Islet precursor cell (in vitro differentiated cells): Measurements from ENCODE around the gene SEC14L5.
A peak's percentile ranks its signal among the peaks of the same experiment; 100 is the strongest.

Experiments used
- DNase-seq: peaks from one replicate; pipeline ENCODE4 v3.0.0-alpha.2; 2018

The SEC14L5 gene

GRCh38 chr16:5016967-5017677, 59.0 kb downstream of the SEC14L5 start:
- no peak for DNase-seq

GRCh38 chr16:5017678-5017969, 59.5 kb downstream of the SEC14L5 start:
- no peak for DNase-seq

- no peak for DNase-seq
Observed at GRCh38 chr16:5018793-5019192, 60.7 kb downstream of the SEC14L5 start.

- no peak for DNase-seq
Observed at GRCh38 chr16:5019775-5020174, 61.6 kb downstream of the SEC14L5 start.

- no peak for DNase-seq
Observed at GRCh38 chr16:5020551-5020950, 62.4 kb downstream of the SEC14L5 start.

- DNase-seq: no peak
Observed at GRCh38 chr16:5022521-5022920, 64.4 kb downstream of the SEC14L5 start.

- DNase-seq: no peak
Observed at GRCh38 chr16:5024632-5025031, 66.5 kb downstream of the SEC14L5 start.

- DNase-seq: peak; percentile 72
Observed at GRCh38 chr16:5025171-5025632, 67.1 kb downstream of the SEC14L5 start.

- DNase-seq: no peak
Observed at GRCh38 chr16:5026664-5027063, 68.5 kb downstream of the SEC14L5 start.

GRCh38 chr16:5027086-5027485, 69.0 kb downstream of the SEC14L5 start:
- DNase-seq: no peak

GRCh38 chr16:5027575-5028235, 69.6 kb downstream of the SEC14L5 start:
- DNase-seq: no peak

- DNase-seq: no peak
Observed at GRCh38 chr16:5028950-5029475, 70.9 kb downstream of the SEC14L5 start.

- no peak for DNase-seq
Observed at GRCh38 chr16:5030251-5030870, 72.2 kb downstream of the SEC14L5 start.

- DNase-seq: no peak
Observed at GRCh38 chr16:5031601-5032000, 73.5 kb downstream of the SEC14L5 start.

GRCh38 chr16:5032748-5033167, 74.6 kb downstream of the SEC14L5 start:
- DNase-seq: no peak

GRCh38 chr16:5033256-5034166, 75.4 kb downstream of the SEC14L5 start, which contains the start of gene NAGPA:
Gene NAGPA (minus strand): TSS chr16:5033935. CDS start chr16:5033914, 21 bp downstream.
- peak; percentile 91 for DNase-seq

- no peak for DNase-seq
Observed at GRCh38 chr16:5034167-5034523, 76.0 kb downstream of the SEC14L5 start.

GRCh38 chr16:5035909-5036227, 77.7 kb downstream of the SEC14L5 start:
- DNase-seq: no peak

GRCh38 chr16:5036228-5037156, 78.4 kb downstream of the SEC14L5 start:
- DNase-seq: no peak

- no peak for DNase-seq
Observed at GRCh38 chr16:5040451-5040850, 82.3 kb downstream of the SEC14L5 start.

GRCh38 chr16:5041600-5042133, 83.5 kb downstream of the SEC14L5 start:
- DNase-seq: peak; percentile 76
